ENCODE measurements around the gene HTRA2. TPM values are rescaled to one million over a fixed set of nuclear protein-coding genes. Genes with fewer than 3 reads are reported as not detected.

The HTRA2 gene
- polyA plus RNA-seq, 1 donor from 2014 or later = 34.4 TPM

- Mint-ChIP-seq H3K36me3 (peaks cover 6% of the 10 kb centered on the region), H3K4me1 (peaks cover 31 to 36% (median 32%) of the 10 kb centered on the region in 3 donors), H3K27me3 (no peaks in the 10 kb centered on the region), H3K27ac (no peak overlapping the region), H3K4me3 (no peak overlapping the region), H3K9me3 (peaks cover 0 to 2% (median 0%) of the 10 kb centered on the region in 3 donors)
Observed at GRCh38 chr2:74536166-74536950, 6.6 kb downstream of the HTRA2 start.

- Mint-ChIP-seq H3K9me3 (peaks cover 0 to 2% (median 0%) of the 10 kb centered on the region in 3 donors), H3K27me3 (no peaks in the 10 kb centered on the region), H3K4me1 (peaks cover 25 to 29% (median 26%) of the 10 kb centered on the region in 3 donors), H3K27ac (no peak overlapping the region), H3K4me3 (peak overlapping the region in 1 of 4 donors; percentile 82), H3K36me3 (peaks cover 6% of the 10 kb centered on the region)
Observed at GRCh38 chr2:74537140-74537539, 7.4 kb downstream of the HTRA2 start.

- peaks cover 0 to 2% (median 0%) of the 10 kb centered on the region in 3 donors for H3K9me3 Mint-ChIP-seq
- no peaks in the 10 kb centered on the region for H3K27me3 Mint-ChIP-seq
- peak overlapping the region; percentile 82 to 95 (median 86) for H3K4me3 Mint-ChIP-seq
- peaks cover 6% of the 10 kb centered on the region for H3K36me3 Mint-ChIP-seq
- H3K4me1 Mint-ChIP-seq = peaks cover 25 to 28% (median 27%) of the 10 kb centered on the region in 3 donors
- H3K27ac Mint-ChIP-seq = peak overlapping the region; percentile 54 to 96 (median 91)
Observed at GRCh38 chr2:74538881-74539339, 9.2 kb downstream of the HTRA2 start.

GRCh38 chr2:74540291-74540690, 10.6 kb downstream of the HTRA2 start:
- Mint-ChIP-seq H3K27ac (peak overlapping the region in 1 of 3 donors; percentile 25), H3K4me1 (peaks cover 25 to 32% (median 27%) of the 10 kb centered on the region in 3 donors), H3K27me3 (no peaks in the 10 kb centered on the region), H3K36me3 (peaks cover 6% of the 10 kb centered on the region), H3K4me3 (peak overlapping the region in 3 of 4 donors; percentile 19 to 95 (median 82)), H3K9me3 (peaks cover 0 to 2% (median 0%) of the 10 kb centered on the region in 3 donors)

GRCh38 chr2:74542978-74543377, 13.2 kb downstream of the HTRA2 start:
- Mint-ChIP-seq H3K4me3 (peak overlapping the region in 1 of 4 donors; percentile 82), H3K27ac (peak overlapping the region in 2 of 3 donors; percentile 20 to 35), H3K4me1 (peaks cover 23 to 28% (median 23%) of the 10 kb centered on the region in 3 donors), H3K9me3 (peaks cover 0 to 2% (median 0%) of the 10 kb centered on the region in 3 donors), H3K27me3 (peaks cover 6% of the 10 kb centered on the region), H3K36me3 (peaks cover 6% of the 10 kb centered on the region)

GRCh38 chr2:74544634-74545033, 14.9 kb downstream of the HTRA2 start:
- no peaks in the 10 kb centered on the region for H3K9me3 Mint-ChIP-seq
- H3K4me3 Mint-ChIP-seq = peak overlapping the region in 1 of 4 donors; percentile 7
- peaks cover 13 to 18% (median 15%) of the 10 kb centered on the region in 3 donors for H3K4me1 Mint-ChIP-seq
- peaks cover 16% of the 10 kb centered on the region for H3K27me3 Mint-ChIP-seq
- H3K27ac Mint-ChIP-seq = no peak overlapping the region
- H3K36me3 Mint-ChIP-seq = no peaks in the 10 kb centered on the region

- no peaks in the 10 kb centered on the region for H3K9me3 Mint-ChIP-seq
- no peak overlapping the region for H3K27ac Mint-ChIP-seq
- peaks cover 10 to 17% (median 12%) of the 10 kb centered on the region in 3 donors for H3K4me1 Mint-ChIP-seq
- H3K4me3 Mint-ChIP-seq = no peak overlapping the region
- peaks cover 18% of the 10 kb centered on the region for H3K27me3 Mint-ChIP-seq
- H3K36me3 Mint-ChIP-seq = no peaks in the 10 kb centered on the region
Observed at GRCh38 chr2:74546004-74546403, 16.3 kb downstream of the HTRA2 start.

- Mint-ChIP-seq H3K9me3 (no peaks in the 10 kb centered on the region), H3K27ac (peak overlapping the region in 2 of 3 donors; percentile 13 to 16), H3K4me1 (peaks cover 12 to 17% (median 16%) of the 10 kb centered on the region in 3 donors), H3K4me3 (peak overlapping the region; percentile 80 to 92 (median 88)), H3K27me3 (peaks cover 20% of the 10 kb centered on the region), H3K36me3 (no peaks in the 10 kb centered on the region)
Observed at GRCh38 chr2:74548285-74548899, 18.7 kb downstream of the HTRA2 start.

GRCh38 chr2:74548900-74549826, 19.4 kb downstream of the HTRA2 start:
- Mint-ChIP-seq H3K36me3 (no peaks in the 10 kb centered on the region), H3K4me1 (peaks cover 12 to 18% (median 16%) of the 10 kb centered on the region in 3 donors), H3K4me3 (peak overlapping the region; percentile 57 to 87 (median 78)), H3K27me3 (peaks cover 20% of the 10 kb centered on the region), H3K9me3 (no peaks in the 10 kb centered on the region), H3K27ac (peak overlapping the region; percentile 37 to 82 (median 40))

- Mint-ChIP-seq H3K27me3 (peaks cover 20% of the 10 kb centered on the region), H3K9me3 (no peaks in the 10 kb centered on the region)
Observed at GRCh38 chr2:74550231-74550630, 20.5 kb downstream of the HTRA2 start.

GRCh38 chr2:74551530-74551929, 21.8 kb downstream of the HTRA2 start:
- no peaks in the 10 kb centered on the region for H3K9me3 Mint-ChIP-seq
- peaks cover 19% of the 10 kb centered on the region for H3K27me3 Mint-ChIP-seq
- peak overlapping the region in 3 of 4 donors; percentile 7 to 63 (median 57) for H3K4me3 Mint-ChIP-seq
- H3K36me3 Mint-ChIP-seq = no peaks in the 10 kb centered on the region
- peak overlapping the region in 1 of 3 donors; percentile 22 for H3K27ac Mint-ChIP-seq
- peaks cover 16 to 24% (median 21%) of the 10 kb centered on the region in 3 donors for H3K4me1 Mint-ChIP-seq

More at GRCh38 chr2:74550231-74550630, 20.5 kb downstream of the HTRA2 start:
- H3K36me3 Mint-ChIP-seq = no peaks in the 10 kb centered on the region
- H3K4me1 Mint-ChIP-seq = peaks cover 14 to 19% (median 19%) of the 10 kb centered on the region in 3 donors
- H3K4me3 Mint-ChIP-seq = peak overlapping the region in 2 of 4 donors; percentile 6 to 57
- H3K27ac Mint-ChIP-seq = peak overlapping the region in 1 of 3 donors; percentile 40

GRCh38 chr2:74551942-74552913, 22.5 kb downstream of the HTRA2 start:
- Mint-ChIP-seq H3K36me3 (no peaks in the 10 kb centered on the region), H3K27me3 (peaks cover 17% of the 10 kb centered on the region), H3K9me3 (no peaks in the 10 kb centered on the region), H3K4me1 (peaks cover 18 to 24% (median 21%) of the 10 kb centered on the region in 3 donors), H3K27ac (peak overlapping the region; percentile 70 to 97 (median 80)), H3K4me3 (peak overlapping the region; percentile 35 to 78 (median 53))
